ENCODE measurements around the gene PATZ1.
A peak's percentile ranks its signal among the peaks of the same experiment; 100 is the strongest.
"Not testable (repeated sequence)": the region's sequence is repeated elsewhere in the genome, so short reads cannot be mapped to it uniquely, and the experiment has no call there.

The PATZ1 gene

DNA sequence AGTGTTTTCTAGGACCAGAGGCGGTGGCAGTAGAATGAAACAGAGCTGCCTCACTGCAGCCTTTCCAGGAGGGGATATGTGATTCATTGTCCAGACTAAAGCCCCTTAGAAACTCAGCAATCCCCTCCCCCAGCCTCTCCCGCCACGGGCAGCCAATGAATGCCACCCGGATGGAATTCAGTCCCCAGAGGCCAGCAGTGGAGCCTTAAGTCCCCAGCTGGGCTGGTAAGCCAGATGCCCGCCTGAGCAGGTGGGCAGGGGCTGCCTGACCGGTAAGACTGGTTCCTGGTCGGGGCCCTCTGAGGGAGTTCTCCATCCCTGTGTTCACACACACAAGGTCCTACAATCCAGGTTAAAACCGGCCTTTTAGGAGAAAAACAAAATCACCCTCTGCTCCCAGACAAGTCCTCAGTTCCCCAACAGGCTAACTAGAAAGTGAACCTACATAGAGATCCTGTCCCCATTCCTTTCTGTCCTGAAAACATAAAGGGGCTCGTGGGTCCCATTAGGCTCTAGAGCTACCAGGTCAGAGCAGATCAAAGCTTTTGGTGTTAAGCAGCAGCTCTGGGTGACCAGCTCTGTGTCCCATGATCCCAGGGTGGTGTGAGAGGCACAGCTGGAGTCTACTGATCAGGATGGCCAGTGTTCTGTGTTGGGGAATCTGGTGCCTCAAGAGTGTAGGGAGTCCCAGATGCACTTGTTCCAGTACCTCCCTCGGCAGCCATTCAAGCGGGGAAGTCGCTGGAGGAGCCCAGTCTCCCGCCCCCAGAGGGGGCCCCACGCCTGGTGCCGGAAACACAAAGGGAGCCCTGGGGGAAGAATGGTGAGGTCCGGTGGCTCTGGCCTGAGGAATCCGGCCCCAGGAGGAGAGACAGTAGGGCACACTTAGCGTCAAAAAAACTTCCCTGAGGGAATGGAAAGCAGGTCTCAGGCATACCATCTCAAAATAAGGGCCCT lies 2.6 kb downstream of the PATZ1 start:
- peak in 1 of 2 donors; percentile 17 for DNase-seq (ENCODE audit: low read depth in 2 of 2)

DNA sequence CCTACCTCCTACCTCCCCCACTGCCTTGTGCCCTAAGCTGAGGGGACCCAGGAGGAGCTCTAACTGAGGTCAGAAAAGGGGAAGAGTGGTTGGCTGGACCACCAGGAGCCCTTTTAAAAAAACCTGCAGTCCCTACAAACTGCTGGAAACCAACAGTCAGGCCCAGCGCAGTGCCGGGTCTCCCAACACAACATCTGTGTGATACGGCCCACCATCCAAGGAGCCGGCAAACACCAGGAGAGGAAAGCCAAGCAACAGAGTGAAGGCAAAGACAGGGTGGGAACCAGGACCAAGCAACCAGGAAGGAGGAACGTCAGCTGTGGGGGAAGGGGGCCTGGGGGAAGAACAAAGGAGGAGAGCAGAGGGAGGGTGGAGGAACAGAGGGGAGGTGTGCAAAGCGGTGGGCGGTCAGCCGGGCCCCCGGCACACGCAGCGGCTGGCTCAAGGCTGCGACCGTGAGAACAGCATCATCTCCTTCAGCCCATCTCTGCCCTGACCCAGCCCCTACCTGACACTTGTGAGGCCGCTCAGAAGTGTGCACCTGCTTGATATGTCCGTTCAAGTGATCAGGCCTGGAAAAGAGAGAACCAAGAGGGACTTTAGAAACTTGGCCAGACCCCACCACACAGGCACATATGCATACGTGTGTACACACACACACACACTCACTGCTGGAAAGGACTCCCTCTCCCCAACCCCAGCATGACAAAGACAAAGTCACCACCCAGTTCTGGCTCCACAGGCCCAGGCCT lies 3.6 kb downstream of the PATZ1 start:
- no peak for DNase-seq (ENCODE audit: low read depth in 2 of 2)

DNA sequence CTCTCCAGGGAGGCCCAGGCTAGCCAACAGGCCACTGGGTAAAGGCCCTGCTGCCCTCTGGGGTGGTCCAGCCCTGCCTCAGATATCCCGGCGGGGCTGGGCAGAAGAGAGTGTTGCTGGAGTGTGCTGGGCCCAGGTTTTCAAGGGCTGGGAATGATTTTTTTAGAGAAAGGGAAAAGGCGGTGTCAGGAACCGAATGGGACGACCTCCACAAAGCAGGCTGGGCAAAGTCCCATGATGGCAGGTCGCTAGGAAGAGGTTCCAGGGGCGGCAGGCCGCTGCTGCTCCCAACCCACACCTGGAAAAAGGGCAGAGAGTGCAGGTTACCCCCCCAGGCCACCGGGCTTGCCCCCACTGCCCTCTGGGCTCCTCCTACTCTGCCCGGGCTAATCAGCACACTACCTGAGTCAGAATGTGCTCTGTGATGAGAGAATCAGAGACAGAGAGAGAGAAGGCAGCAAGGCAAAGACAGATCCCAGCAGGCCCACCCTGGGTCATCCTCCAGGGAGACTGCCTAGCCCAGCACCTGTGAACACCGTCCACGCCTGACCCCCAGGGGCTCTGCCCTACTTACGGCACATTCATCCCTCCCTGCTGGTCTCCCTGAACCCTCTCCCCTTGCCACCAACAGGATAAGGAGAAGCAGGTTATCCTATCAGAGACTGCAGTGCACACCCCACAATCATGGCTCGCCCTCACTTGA lies 4.6 kb downstream of the PATZ1 start:
- no peak for DNase-seq (ENCODE audit: low read depth in 2 of 2)

DNA sequence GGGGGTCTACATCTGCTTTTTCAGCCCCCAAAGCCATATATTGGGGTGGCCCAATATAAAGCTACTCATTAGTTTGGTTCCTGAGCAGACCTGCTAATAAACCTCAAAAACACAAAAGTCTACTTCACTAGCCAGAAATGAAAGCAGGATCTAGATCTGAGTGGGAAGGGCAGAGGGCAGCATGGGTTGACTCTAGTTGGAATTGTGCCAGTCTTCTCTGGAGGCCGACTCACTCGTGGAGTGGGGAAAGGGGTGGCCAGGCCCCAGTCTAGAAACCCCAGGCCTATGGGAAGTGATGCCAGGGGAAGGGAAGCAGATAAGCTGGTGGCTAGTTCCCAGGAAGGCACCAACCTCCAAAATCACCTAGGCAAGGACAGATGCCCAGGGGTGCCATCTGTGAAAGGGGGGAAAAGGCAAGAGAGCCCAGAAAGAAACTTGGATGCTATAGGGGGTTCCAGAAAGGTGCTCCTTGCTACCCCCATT lies 5.3 kb downstream of the PATZ1 start:
- no peak for DNase-seq (ENCODE audit: low read depth in 2 of 2)

DNA sequence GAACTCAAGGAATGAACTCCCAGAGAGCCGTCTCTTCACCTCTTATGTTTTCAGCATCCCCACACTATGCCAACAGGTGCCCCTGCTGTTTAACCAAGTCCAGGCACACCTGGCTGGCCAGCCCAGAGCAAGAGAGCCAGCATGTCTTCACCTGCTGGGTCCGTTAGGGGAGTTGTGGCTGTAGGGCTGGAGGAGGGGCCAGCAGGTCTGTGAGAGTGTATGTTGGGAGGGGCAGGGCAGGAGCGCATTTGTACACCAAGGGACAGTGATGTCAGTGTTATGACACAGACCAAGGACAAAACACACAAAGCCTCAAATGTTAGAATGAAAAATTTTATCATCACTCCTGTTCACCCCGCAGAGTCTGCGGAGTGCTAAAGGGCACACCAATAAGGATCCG lies 5.8 kb downstream of the PATZ1 start:
- no peak for DNase-seq (ENCODE audit: low read depth in 2 of 2)

DNA sequence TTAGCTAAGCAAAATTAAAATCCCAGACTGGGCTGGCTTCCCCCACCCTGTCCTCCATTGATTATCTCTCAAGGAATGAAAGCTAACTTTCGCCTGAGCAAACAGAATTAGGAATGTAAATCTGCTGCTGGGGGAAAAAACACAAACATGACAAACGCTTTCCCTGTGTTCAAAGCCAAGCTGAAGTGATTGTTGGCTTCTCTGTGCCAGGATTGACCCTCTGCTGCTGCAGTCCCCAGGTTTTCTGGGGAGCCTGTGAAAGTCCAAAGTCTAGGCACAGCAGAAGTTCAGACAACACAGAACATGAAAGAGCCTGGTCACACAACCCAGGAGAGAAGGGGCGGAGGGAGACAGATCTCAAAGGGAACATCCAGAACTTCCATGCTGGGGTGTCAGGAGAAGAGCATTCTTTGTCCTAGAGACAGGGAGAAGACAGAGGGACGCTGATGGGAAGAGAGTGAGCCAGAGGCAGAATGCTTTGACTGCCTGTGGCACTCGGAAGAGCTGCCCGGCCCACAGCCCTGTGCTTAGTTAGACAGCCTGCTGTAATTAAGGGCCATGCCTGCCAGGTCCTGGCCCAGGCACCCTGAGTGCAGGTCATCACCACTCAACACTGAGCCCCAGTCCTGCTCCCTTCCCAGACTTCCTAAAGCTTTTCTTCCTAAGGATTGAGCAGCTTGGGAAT lies 6.9 kb downstream of the PATZ1 start:
- DNase-seq (ENCODE audit: low read depth in 2 of 2): no peak

DNA sequence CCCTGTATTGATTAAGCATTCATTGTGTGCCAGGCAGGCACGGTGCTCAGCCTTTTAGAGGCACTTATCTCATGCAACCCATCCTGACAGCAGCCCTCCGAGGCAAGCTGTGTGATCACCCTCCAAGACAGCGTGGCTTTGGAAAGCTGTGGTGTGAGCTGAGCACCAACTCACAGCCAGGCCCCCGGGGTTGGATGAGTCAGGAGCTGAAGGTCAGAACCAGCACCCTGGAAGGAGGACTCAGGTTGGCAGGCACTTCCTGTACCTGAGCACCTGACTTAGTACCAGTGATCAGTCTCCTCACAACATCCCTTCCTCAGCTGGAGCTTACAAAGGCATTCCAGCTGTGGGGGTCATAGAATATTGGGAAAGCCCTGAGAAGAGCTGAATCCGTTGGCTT lies 9.0 kb downstream of the PATZ1 start:
- peak in 1 of 2 donors; percentile 39 for DNase-seq (ENCODE audit: low read depth in 2 of 2)

DNA sequence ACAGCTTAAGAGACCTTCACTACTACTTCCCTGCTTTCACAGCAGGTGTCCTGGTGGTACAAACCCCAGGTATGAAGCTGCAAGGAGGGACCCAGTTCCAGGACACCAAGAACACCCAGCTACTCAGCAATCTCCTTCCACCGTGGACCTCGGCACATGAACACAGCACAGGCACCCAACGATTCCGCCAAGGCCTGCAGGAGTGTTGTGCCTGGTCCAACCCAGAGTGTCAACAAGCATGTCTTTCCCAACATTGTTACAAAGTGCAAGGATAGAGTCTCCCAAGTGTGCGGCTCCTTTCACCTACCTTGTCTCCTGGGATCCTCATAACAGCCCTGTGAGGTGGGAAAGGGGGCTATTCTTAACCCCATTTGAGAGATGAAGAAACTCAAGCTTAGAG lies 11.8 kb downstream of the PATZ1 start:
- no peak for DNase-seq (ENCODE audit: low read depth in 2 of 2)

DNA sequence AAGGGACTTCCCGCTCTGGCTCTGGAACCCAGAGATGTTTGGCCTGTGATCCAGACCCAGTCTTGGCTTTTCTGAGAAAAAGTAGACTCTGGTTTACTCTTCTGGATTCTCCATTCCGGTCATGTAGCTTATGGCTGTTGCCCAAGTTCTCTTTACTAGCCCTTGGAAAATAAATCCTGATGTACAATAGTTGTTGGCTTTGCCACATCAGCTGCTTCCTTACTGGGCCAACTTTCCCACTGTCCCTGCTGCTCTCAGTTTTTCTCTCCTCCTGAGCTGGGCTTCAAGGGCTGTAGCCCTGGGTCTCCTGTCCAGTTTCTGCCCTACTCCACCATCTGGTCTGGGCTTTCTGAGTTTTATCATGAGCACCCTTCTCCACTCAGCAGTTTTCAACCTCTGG lies 12.5 kb downstream of the PATZ1 start:
- no peak for DNase-seq (ENCODE audit: low read depth in 2 of 2)

DNA sequence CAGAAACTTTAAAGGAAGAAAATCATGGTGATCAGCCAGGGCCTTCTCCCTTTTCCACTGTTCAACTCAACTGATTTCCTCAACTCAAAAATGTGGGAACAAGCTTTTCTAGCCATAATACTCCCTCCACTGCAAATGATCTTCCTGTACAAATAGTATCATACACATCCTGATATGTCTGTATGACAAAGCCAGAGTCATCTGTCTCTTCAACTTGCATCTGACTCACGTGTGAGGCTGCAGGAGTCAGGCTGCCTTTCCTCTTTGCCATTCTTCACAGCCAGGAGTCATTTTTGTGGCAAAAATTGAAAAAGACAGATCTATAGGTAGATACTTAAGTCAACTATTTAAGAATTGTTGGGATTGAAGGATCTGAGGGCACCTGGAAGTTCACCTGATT lies 13.3 kb downstream of the PATZ1 start:
- DNase-seq (ENCODE audit: low read depth in 2 of 2): no peak

DNA sequence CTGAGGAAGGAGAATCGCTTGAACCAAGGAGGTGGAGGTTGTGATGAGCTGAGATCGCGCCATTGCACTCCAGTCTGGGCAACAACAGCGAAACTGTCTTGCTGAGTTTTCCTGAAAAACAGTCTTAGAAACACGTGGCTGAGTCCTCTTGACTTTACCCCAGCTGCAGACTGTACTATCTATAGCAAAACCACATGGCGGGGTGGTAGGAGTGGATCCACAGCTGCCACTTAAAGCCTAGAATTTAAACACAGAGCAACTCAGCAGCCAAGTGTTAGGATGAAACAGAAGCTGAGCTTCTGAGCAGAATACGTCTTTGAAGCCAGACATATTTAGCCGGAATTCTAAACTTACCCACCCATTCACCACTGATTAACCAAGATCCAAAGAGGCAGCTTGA lies 14.1 kb downstream of the PATZ1 start:
- DNase-seq (ENCODE audit: low read depth in 2 of 2): no peak

DNA sequence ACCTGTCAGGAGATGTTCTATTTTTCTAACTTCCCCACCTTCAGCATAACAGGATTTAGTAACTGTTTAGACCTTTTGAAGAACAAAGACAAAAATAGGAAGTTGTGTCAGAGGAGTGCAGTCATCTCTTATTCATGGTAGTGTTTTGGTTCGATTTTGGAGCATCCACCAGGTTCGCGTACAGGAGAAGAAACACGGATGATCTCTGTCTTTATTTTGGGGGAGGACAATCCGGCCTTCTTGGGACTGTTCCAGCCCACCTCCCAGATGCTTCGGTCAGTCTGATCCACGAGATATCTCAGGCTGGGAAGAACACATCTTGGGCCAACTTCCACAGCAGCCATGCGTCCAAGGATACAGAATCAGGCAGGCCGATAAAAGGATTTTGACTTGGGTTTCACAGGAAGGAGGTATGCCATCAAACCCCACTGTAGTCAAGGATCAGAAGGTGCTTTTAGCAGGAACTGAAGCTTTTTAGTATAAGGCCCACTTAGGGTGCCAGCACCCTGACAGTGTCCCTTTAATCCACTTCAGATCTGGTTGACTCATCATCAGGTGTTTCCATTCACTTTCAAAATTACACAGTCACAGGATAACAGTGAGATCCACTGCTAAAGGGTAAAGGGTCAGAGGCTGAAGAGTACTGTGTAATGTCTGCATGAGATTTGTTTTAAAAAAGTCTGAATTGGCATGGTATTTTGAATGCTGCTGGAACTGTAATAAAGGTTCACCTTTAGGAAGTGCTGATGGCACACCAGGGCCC lies 16.5 kb downstream of the PATZ1 start:
- DNase-seq (ENCODE audit: low read depth in 2 of 2): no peak

DNA sequence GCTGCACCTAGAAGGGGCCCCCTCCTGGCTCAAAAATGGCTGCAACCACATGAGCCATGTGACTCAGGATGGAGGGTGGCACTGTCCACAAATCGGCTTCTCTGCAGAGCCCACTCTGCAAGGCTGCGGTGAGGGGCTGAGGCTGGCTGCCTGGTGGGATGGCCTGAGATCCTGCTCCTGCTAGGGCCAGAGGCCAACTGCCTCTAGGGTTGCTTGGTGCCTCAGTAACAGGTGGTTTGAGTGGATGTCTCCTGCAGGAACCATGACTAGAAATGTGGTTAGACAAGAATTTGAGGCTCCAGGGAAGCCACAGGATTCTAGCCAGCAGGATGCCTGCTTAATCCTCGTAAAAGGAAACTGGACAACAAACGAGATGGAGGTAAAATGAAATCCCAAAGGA lies 17.1 kb downstream of the PATZ1 start:
- DNase-seq (ENCODE audit: low read depth in 2 of 2): no peak

DNA sequence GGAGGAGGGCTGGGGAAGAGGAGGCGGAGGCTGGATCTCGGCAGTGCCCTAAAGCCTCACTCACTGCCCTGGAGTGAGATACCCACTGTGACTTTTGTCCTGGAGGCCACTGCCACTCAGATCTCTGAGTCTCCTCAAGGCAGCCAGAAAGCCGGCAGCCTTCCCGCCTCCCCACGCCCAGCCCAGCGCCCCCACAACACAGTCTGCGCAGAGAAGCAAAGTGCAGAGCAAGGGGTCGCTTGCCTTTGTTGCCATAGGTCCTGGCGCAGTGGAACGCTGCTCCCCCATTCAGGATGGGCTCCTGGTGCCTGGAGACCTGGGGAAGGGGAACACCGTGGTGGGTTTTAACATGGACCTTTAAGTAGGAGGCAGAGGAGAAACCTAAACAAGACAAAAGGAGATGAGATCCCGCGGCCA lies 17.6 kb downstream of the PATZ1 start:
- no peak for DNase-seq (ENCODE audit: low read depth in 2 of 2)

DNA sequence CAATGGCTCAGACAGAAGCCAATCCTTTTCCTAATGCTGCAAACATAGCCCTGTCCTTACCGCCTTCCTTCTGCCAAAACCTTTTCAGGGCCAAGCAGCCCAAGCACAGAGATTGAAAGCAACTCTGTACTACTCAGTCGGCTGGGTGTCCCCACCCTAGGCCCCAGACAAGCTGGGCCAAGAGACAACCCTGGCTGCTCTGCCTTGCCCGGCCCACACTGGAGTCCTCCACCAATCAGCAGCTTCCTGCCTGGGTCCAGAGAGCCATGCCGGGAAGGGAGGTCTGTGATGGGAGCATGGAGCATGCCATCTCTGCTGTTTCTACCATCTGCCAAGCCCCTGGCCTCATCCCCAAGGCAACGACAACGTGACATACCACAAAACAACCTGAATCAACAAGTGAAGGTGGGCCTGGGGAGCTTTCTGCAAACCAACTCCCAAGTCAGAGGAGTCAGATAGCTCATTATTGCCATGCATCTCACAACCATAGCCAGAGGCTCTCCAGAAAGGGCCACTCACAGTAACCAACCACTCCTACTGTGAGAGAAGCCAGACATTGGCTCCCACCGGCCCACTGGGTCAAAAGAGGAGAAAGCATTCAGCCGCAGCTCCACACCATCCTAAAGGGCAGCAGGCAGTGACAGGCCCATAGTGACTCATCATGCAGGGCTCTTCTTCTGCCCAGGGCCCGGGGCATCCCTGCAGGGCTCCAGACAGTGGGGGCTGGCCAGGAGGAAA lies 18.2 kb downstream of the PATZ1 start:
- DNase-seq (ENCODE audit: low read depth in 2 of 2): no peak

DNA sequence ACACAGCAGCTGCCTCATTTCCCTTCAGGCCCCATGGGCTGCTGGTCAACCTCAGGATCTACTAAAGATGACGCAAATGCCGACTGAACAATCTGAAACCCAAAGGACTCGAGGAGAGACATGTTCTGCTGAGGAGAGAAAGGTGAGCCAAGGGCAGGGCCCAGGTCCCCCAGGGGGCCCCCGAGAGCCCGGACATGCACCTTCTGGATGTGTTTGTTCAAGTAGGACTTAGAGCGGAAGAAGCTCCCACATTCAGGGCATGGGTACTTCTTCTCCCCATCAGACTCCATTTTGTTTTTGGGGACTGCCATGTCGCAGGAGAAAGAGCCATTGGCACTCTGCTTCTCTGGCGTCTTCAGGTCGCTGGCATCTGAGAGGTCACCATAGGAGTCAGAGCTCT lies 19.3 kb downstream of the PATZ1 start:
- DNase-seq (ENCODE audit: low read depth in 2 of 2): no peak

DNA sequence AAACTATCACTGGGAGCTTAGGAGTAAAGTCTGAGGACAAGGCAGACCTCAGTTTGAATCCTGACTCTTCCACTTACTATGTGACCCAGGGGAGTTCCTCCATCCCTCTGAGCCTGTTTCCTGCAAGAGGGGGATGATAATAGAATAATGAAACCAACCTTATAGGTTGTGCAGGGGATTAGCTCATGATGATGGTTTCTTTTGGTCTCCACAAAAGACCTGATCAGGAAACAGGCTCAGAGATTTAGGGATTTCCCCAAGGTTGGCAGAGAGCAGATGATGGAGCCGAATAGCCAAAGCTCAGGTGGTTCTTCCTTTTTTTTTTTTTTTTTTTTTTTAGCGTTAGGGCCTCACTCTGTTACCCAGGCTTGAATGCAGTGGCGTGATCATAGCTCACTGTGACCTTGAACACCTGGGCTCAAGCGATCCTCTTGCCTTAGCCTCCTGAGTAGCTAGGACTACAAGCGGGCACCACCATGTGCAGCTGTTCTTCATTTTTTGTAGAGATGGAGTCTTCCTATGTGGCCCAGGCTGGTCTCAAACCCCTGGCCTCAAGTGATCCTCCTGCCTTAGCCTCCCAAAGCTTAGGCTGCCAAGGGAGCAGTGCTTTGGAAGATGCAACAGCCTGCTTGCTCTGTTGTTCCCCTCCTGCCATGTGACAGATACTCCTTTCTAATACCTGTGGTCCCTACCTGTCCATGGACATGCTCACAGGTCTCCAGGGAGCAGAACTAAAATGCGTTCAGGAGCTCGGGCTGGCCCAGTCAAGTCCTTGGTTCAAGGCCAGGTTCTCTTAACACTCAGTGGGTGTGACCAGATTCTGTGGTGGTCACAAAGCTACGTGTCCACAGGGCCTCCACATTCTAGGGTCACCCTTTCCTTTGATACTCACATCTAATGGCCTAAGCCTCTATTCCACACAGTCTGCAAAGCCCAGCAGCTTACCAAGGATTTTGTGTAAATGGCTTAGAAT lies 22.3 kb downstream of the PATZ1 start:
- DNase-seq (ENCODE audit: low read depth in 2 of 2): no peak

DNA sequence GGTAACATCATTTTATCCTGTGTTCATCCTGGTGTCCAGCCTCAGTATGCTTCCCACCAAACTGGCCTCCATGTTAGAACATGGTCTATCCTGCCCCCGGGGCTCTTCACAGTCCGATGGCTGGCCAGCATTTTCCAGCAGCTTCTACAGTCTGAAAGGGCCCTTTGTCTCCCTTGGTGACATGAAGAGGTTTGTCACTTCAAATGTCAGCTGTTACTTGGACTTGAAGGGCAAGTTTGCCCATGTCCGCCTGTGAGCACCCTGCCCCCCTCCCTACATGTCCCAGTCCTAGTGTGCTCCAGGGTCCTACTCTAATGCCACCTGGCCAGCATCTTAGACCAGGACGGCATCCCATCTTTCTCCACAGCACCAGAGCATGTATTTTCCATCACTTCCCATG lies 24.7 kb downstream of the PATZ1 start:
- no peak for DNase-seq (ENCODE audit: low read depth in 2 of 2)

DNA sequence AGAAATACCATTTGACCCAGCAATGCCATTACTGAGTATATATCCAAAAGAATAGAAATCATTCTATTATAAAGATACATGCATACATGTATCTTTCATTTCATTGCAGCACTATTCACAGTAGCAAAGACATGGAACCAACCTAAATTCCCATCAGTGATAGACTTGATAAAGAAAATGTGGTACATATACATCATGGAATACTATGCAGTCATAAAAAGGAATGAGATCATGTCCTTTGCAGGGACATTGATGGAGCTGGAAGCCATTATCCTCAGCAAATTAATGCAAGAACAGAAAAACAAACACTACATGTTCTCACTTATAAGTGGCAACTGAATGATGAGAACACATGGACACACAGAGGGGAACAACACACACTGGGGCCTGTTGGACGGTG lies 31.9 kb downstream of the PATZ1 start:
- not testable (repeated sequence) for DNase-seq (ENCODE audit: low read depth in 2 of 2)
